B cell (primary cell): Measurements from ENCODE around the gene EDARADD.

Experiments used
- CTCF ChIP-seq: fragments of 200-600 bp; IDR thresholded peaks from one replicate; pipeline ENCODE4 v1.8.0; 2022; ENCODE audit warnings: antibody characterized with exemption, mild to moderate bottlenecking
- EZH2 ChIP-seq: IDR thresholded peaks from 2 replicates; pipeline ENCODE4 v1.6.1; 2012; ENCODE audit warnings: borderline replicate concordance, low read depth, mild to moderate bottlenecking, moderate library complexity, low read length; ENCODE audit not compliant: insufficient read depth, poor library complexity, severe bottlenecking

GRCh38 chr1:236371083-236371482, 23.0 kb upstream of the EDARADD start:
- TF ChIP-seq CTCF (no peak), EZH2 (no peak)
